Islet precursor cell (in vitro differentiated cells): ENCODE results near the gene SFMBT2.

ENCODE experiments used
- DNase-seq: peaks from one replicate; pipeline ENCODE4 v3.0.0-alpha.2; 2018

The SFMBT2 gene

GRCh38 chr10:7170626-7171322, 240.1 kb downstream of the SFMBT2 start:
- DNase-seq: no peak

- DNase-seq: no peak
Measured at GRCh38 chr10:7168414-7168813, 242.4 kb downstream of the SFMBT2 start.

- no peak for DNase-seq
Measured at GRCh38 chr10:7165500-7166177, 245.2 kb downstream of the SFMBT2 start.

GRCh38 chr10:7164955-7165354, 245.9 kb downstream of the SFMBT2 start:
- no peak for DNase-seq

DNA sequence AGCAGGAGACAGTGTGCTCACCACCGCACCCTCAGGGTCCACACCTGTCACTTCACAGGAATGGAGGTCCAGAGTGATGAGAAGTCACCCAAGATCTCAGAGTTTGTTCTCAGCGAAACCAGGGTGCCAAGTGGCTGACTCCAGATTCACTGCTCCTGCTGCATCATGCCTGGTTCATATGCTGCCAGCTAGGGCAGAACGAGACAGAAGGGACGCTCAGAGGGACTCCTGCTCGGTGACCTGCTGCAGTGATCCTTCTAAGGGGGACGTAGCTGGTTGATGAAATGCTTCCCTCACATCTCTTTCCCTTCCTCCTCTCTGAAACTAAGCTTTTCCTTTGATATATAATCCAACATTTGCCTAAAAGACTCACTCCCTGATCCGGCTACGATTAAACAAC, 248.5 kb downstream of the SFMBT2 start:
- no peak for DNase-seq

DNA sequence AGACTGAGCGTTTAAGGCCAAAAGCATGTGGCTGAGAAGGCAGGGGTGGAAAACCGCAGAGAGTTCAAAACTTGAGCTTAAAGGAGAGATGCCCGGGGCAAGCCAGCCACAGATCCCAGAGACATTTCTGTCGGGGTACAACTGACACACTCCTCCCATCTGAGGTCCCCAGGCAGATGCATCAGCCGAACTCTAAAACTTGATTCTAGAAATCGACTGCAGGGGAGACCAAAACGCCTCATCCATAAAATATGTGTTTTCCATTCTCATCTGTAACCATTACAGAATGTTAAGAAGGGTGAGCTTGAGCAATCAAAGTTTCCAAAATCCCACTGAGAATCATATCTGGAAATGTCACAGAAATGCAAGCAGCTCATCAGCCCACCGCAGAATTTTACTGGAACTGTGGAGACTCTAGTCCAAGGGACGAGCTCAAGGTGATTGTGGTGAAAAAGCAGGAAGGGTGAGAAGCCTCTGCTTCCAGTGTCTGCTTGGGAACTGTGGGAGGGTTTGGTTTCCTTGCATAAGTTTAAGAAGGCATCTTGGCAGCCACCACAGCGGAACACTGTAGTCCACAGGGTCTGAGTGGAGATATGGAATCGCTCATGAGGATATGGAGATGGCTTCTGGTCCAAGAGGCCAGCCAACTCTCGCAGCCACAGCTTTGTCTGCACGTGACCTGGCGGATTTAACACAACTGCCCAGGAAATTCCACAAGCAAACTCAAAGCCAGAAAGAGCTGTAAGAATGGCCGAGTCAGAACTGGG, 249.2 kb downstream of the SFMBT2 start:
- no peak for DNase-seq

DNA sequence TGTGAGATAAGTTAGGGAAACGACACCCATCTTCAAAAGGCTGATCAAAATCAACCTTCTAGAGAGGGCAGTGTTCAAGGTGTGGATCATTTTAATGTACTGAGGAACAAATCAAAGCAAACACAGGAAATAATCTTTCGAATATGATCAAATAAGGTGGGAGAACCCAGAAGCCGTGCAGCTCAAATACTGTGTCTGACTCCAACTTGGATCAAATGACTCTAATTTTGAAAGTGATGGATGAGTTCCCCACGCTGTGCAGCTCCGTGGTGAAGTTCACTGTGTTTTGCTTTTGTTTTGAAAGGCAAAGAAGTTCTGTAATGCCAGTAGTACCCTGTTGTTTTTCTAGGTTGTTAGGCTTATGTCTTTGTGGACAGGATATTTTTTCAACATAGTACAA, 250.9 kb downstream of the SFMBT2 start:
- no peak for DNase-seq

- DNase-seq: no peak
Measured at GRCh38 chr10:7159517-7159916, 251.3 kb downstream of the SFMBT2 start.

DNA sequence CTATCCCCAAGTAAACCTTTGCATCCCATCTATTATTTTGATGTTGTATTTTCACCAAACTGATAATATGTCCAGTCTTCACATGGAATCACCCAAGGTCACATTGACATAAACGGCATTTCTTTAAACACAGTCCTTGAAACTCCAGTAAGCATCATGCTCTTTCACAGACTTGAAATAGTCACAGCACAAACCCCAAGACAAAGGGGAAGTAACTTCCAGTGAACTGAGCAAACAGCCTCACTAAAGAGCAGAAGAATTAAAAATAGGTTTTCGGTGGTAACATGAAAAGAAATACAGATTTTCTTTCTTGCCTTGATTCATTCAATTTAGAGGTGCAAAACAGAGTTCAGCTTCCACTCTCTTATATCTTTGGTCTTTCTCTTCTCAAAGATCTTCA, 253.7 kb downstream of the SFMBT2 start:
- no peak for DNase-seq

GRCh38 chr10:7153750-7154149, 257.1 kb downstream of the SFMBT2 start:
- DNase-seq: no peak

DNA sequence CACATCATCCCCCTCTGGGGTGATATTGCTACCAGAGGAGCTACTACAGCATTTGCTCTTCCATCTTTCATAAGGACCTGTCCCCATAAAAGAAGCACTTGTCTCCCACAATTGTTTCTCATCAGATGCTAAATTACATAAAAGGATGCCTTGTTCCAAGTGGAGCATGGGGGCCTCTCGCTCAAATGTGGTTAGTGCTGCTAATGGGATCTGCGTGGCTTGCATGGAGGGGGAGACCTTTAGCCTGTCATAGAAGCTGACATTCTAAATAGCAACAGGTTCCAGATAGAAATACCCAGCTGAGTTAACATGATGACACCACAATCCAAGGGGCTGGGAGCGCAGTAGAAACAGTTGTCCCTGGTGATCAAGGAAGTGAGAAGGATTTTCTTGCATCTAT, 257.9 kb downstream of the SFMBT2 start:
- DNase-seq: no peak

- DNase-seq: no peak
Measured at GRCh38 chr10:7152341-7152740, 258.5 kb downstream of the SFMBT2 start.

DNA sequence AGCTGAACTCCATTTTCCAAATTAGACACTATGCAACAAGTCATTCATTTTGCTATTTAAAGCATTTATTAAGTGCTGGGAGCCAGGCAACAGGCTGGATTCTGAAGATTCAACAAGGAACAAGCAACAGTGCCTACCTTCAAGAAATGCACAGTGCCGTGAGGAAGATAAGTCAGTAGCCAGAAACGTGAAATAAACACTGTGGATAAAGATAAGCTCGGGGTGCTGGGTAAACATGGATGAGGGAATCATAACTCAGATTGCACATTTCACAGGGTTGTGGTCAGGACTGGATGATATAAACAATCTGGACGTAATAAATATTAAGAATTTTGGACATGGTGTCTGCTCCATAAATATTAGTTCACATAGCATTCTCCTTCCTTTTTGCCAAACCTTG, 259.3 kb downstream of the SFMBT2 start:
- DNase-seq: no peak

DNA sequence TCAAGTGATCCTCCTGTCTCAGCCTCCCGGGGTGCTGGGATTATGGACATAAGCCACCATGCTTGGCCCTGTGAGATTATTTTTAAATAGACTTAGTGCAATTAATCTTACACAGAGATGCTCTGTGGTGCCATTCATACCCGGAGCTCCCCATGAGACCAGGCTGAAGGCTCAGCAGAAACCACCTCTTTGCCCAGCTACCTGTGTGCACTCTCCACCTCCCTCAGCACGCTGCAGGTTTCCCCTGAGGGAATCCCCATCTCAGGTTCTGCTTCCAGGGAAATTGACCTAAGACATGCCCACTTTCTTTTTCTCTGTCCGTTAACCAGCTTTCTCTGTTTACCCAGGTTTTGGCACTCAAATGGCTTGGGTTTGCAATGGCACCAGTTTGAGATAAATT, 260.5 kb downstream of the SFMBT2 start:
- DNase-seq: no peak

DNA sequence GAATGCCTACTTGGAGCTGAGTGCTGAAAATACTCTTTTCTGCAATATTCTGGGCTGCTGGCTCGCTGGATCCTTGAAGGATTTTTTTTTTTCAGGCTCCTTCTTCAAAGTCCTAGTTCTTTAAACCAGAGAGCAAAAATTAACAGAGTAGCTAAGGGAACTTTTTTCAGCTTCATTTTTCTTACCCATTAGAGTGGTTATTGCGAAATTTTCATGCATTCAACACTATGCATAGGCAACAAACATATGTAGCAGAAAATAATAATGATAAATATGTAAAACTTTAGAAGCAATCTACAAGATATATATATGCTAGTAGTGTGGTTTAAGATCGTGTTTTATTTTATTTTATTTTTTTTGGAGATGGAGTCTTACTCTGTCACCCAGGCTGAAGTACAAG, 264.6 kb downstream of the SFMBT2 start:
- DNase-seq: no peak

GRCh38 chr10:7136016-7136415, 274.8 kb downstream of the SFMBT2 start:
- DNase-seq: peak; percentile 15

DNA sequence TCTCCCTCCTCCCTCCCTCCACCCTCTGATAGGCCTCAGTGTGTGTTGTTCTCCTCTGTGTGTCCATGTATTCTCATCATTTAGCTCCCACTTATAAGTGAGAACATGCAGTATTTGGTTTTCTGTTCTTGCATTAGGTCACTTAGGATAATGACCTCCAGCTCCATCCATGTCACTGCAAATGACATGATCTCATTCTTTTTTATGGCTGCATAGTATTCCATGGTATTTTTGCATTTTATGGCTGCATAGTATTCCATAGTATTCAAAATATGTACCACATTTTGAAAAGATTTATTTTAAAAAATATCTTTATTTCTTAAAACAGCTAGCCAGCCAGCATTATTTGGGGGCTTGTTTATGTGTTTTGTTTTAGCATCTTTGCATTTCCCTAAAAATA, 275.6 kb downstream of the SFMBT2 start:
- DNase-seq: no peak

DNA sequence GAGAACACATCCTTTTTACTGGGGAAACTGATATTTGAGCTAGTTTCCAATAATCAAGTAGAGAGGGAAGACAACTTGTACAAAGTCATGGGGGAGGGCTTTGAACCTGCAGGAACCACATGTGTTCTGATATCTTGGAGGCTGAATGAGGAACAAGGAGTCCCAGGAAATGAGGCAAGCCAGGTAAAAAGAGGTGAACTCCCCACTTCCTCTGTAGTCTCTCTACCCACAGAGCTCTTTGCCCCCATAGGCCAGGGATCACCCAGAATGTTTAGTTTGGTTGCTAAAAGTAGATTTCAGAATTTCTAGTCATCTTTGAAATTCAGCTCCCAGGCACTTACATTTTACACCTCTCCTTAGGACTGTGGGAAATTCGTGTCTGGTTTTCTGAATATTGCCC, 276.4 kb downstream of the SFMBT2 start:
- no peak for DNase-seq

DNA sequence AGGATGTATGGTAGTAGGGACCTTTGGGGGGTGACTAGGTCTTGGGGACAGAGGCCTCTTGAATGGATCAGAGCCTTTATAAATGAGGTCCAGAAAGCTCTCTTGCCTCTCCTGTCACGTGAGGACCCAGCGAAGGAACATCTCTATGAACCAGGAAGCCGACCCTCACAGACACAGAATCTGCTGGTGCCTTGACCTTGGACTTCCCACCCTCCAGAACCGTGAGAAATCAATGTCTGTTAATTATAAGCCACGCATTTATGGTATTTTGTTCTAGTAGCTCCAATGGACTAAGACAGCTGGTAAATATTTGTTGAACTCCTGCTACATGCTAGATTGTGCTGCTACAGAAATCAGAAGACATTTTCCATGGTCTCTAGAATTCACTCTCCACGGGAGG, 276.9 kb downstream of the SFMBT2 start:
- no peak for DNase-seq

GRCh38 chr10:7133278-7133677, 277.6 kb downstream of the SFMBT2 start:
- DNase-seq: no peak

DNA sequence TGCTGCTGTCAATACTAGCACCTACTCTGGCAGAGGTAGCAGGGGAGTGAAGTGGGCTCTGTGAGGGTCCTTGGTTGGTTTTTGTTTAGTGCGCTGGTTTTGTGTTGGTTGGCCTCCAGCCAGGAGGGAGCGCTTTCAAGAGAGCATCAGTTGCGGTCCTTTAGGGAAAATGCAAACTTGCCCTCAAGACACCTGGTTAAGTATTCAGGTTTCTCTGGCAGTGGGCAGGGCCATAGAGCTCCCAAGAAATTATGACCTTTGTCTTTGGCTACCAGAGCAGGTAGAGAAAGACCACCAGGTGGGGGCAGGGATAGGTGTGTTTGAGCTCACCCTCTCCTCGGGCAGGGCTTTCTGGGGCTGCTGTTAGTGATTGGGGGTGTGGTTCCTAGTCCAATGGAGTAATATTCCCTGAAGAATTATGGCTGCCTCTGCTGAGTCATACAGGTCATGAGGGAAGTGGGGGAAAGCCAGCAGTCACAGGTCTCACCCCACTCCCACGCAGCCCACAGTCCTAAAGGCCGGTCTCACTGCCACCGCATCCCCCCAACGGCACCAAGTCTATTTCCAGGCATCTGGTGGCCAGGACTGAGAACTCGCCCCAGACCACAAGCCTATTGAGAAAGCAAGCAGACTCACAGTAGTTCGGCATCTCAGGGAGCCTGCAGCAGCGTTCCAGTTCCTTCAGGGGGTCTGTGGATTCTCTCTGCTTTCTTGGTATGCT, 280.5 kb downstream of the SFMBT2 start:
- DNase-seq: peak; percentile 32

DNA sequence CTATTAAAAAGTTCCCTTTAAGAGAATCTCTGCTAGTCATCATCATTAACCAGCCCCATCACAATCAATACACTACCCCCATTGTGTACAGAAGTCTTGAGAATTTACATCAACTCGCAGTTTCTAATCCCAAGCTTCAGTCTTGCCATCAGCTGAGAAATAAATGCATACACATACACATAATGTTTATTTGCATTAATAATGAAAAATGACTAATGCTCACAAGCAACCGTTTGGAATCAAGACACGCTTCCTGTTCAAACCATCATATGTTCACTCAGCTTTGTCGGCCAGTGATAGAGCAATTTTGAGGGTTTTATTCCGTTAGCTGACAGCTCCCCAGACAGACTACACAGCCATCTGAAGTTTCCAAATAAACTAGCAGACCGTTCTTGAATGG, 287.1 kb downstream of the SFMBT2 start:
- DNase-seq: no peak

- no peak for DNase-seq
Measured at GRCh38 chr10:7122561-7122960, 288.3 kb downstream of the SFMBT2 start.
